Left lung (tissue), 10 donors: Measurements from ENCODE around the gene PDCD2L. TPM values are rescaled to one million over a fixed set of nuclear protein-coding genes. Genes with fewer than 3 reads are reported as not detected.
"Not testable (repeated sequence)": the region's sequence is repeated elsewhere in the genome, so short reads cannot be mapped to it uniquely, and the experiment has no call there.

Experiments used
- ATAC-seq: fragments of 200-7000 bp; cut with Tn5 transposase; one replicate; pipeline ENCODE4 v1.9.1; 2020; ENCODE audit warnings: moderate library complexity
- DNase-seq, 4 donors: peaks; one replicate each; pipeline ENCODE4 v3.0.0-alpha.2; 2013 to 2020
- H3K27ac ChIP-seq, 2 donors: fragments of 200-600 bp; sonication (generic) in 1 of 2; one replicate each; pipeline versions ENCODE4 v1.5.0 to v1.8.0; 2020 to 2021
- H3K27me3 ChIP-seq, 2 donors: fragments of 200-600 bp; sonication (generic) in 1 of 2; one replicate each; pipeline versions ENCODE4 v1.5.0 to v1.8.0; 2020 to 2021
- H3K36me3 ChIP-seq, 2 donors: fragments of 200-600 bp; sonication (generic) in 1 of 2; one replicate each; pipeline versions ENCODE4 v1.5.0 to v1.8.0; 2020 to 2021
- H3K4me1 ChIP-seq, 2 donors: fragments of 200-600 bp; one replicate each; pipeline ENCODE4 v1.8.0; 2021
- H3K4me3 ChIP-seq, 2 donors: fragments of 200-600 bp; sonication (generic) in 1 of 2; one replicate each; pipeline versions ENCODE4 v1.5.0 to v1.8.0; 2020 to 2021; ENCODE audit warnings: mild to moderate bottlenecking in 1 of 2
- H3K9me3 ChIP-seq, 2 donors: fragments of 200-600 bp; sonication (generic) in 1 of 2; one replicate each; pipeline versions ENCODE4 v1.5.0 to v1.8.0; 2020 to 2021
- intact Hi-C, 2 donors: fragments of 100-400 bp; cut with DNase I; formaldehyde crosslinking; loops; one replicate each; pipeline versions ENCODE4 v1.11.2 to v1.14.2; 2022
- polyA plus RNA-seq, 6 donors: library from polyadenylated mRNA; unstranded; fragments of 120-200 nt; gene quantifications; one replicate each; pipeline ENCODE4 v1.2.1, GENCODE V29; 2013; ENCODE audit not compliant: insufficient read length in 6 of 6
- total RNA-seq, 2 donors: library from RNA; stranded (reverse); fragmentation: NEBNext Ultra II Directional; extraction: Animal tissue kit (Norgen Biotek cat#: 25700); gene quantifications; one replicate each; pipeline ENCODE4 v1.2.1, GENCODE V29; 2021
- TF ChIP-seq, protein P1 (sequence below), 2 donors: fragments of 200-600 bp; sonication (generic) in 1 of 2; IDR thresholded peaks; one replicate each; pipeline versions ENCODE4 v1.5.0 to v1.8.0; 2021; ENCODE audit warnings: antibody characterized with exemption in 2 of 2
- donor health status: DM: no; HTN: yes; CAD: no.
- donor health status: DM: no; HTN: no; CAD: no.

Gene PDCD2L
- total and polyA plus RNA-seq, 8 donors: 5.0 to 14.7 (median 12.0) TPM

DNA sequence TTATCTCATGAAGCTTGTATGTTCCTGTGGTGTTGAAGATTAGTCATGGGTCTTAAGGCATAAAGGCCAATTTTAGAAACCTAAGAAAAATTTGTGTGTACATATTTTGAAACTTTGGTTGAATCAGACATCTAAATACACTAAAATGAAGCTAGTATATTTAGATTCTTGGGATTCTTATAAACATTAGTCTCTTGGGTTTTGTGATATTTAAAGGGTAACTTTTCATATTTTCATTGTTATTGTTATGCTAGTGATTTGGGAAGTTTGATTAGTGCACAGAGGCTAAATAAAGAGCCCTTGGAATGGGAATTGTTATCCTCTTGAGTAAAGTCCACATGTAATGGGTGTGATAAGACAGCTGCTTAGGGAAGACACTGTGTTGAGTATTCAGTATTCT lies 48.5 kb downstream of the PDCD2L start:
- ATAC-seq (no peak), DNase-seq (no peak)
- intact Hi-C loops: no loop called here
- Histone ChIP-seq H3K27ac (no peak overlapping the region), H3K9me3 (no peaks in the 10 kb centered on the region), H3K4me1 (no peaks in the 10 kb centered on the region), H3K36me3 (peaks cover 6 to 97% of the 10 kb centered on the region in 2 donors), H3K27me3 (no peaks in the 10 kb centered on the region), H3K4me3 (no peak overlapping the region)
- TF ChIP-seq, protein P1, sequence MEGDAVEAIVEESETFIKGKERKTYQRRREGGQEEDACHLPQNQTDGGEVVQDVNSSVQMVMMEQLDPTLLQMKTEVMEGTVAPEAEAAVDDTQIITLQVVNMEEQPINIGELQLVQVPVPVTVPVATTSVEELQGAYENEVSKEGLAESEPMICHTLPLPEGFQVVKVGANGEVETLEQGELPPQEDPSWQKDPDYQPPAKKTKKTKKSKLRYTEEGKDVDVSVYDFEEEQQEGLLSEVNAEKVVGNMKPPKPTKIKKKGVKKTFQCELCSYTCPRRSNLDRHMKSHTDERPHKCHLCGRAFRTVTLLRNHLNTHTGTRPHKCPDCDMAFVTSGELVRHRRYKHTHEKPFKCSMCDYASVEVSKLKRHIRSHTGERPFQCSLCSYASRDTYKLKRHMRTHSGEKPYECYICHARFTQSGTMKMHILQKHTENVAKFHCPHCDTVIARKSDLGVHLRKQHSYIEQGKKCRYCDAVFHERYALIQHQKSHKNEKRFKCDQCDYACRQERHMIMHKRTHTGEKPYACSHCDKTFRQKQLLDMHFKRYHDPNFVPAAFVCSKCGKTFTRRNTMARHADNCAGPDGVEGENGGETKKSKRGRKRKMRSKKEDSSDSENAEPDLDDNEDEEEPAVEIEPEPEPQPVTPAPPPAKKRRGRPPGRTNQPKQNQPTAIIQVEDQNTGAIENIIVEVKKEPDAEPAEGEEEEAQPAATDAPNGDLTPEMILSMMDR (IDR thresholded peaks at IDR 0.05): no peak

DNA sequence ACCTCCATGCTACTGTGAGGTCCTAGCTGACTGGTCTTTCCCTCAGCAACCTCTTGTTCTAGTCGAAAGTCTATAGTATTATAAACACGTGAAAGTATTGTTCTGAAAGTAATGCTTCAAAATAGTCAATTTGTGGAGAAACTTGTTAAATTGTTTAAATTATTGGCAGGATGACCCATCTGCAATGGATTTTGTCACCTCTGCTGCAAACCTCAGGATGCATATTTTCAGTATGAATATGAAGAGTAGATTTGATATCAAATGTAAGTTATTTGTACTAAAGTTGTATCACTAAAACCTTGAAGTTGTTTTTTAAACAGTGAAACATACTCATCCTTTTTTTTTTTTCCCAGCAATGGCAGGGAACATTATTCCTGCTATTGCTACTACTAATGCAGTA lies 49.9 kb downstream of the PDCD2L start:
- no peaks in the 10 kb centered on the region for H3K9me3 ChIP-seq
- no peak for ATAC-seq
- peaks cover 6 to 95% of the 10 kb centered on the region in 2 donors for H3K36me3 ChIP-seq
- DNase-seq: no peak
- no peak overlapping the region for H3K4me3 ChIP-seq
- TF ChIP-seq, protein P1 (IDR thresholded peaks at IDR 0.05): no peak
- intact Hi-C loops: no loop called here
- no peaks in the 10 kb centered on the region for H3K27me3 ChIP-seq
- no peak overlapping the region for H3K27ac ChIP-seq
- H3K4me1 ChIP-seq: no peaks in the 10 kb centered on the region

DNA sequence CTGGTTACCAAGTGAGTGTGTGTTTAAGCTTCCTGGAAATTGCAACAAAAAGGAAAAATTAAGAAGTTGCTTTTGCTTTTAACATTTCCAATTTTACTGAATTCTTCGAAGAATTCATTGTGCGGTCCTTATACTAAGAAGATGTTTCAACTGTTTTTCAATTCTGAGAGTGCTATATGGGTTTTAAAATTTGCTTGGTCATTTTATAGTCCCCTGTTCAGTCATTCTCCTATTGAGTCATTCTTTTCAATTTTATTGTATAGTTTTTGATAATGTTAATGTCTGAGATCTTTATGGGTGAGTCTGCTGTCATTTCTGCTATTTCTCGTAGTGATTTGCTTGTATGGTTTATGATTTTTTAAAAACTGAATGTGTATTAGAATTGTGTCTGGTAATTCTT lies 50.5 kb downstream of the PDCD2L start:
- TF ChIP-seq, protein P1 (IDR thresholded peaks at IDR 0.05): no peak
- Histone ChIP-seq H3K4me3 (no peak overlapping the region), H3K27ac (no peak overlapping the region), H3K9me3 (no peaks in the 10 kb centered on the region), H3K4me1 (no peaks in the 10 kb centered on the region), H3K27me3 (no peaks in the 10 kb centered on the region), H3K36me3 (peaks cover 6 to 95% of the 10 kb centered on the region in 2 donors)
- DNase-seq: no peak
- intact Hi-C loops: no loop called here
- no peak for ATAC-seq

DNA sequence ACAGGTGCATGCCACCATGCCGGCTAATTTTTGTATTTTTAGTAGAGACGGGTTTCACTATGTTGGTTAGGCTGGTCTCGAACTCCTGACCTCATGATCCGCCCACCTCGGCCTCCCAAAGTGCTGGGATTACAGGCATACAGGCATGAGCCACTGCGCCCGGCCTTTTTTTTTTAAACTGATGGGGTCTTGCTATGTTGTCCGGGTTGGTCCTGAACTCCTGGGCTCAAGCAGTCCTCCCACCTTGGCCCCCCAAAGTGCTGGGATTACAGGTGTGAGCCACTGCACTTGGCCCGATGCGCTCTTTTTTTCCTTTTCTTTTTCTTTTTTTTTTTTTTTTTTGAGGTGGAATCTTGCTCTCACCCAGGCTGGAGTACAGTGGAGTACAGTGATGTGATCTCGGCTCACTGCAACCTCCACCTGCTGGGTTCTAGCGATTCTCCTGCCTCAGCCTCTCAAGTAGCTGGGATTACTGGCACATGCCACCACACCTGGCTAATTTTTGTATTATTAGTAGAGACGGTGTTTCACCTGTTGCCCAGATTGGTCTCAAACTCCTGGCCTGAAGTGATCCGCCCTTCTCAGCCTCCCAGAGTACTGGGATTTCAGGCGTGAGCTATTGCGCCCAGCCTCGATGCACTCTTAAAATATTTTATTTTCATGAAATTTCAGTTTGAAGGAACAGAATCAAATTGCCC lies 51.7 kb downstream of the PDCD2L start:
- H3K36me3 ChIP-seq: peaks cover 6 to 95% of the 10 kb centered on the region in 2 donors
- not testable (repeated sequence) for H3K4me1 ChIP-seq, H3K4me3 ChIP-seq

DNA sequence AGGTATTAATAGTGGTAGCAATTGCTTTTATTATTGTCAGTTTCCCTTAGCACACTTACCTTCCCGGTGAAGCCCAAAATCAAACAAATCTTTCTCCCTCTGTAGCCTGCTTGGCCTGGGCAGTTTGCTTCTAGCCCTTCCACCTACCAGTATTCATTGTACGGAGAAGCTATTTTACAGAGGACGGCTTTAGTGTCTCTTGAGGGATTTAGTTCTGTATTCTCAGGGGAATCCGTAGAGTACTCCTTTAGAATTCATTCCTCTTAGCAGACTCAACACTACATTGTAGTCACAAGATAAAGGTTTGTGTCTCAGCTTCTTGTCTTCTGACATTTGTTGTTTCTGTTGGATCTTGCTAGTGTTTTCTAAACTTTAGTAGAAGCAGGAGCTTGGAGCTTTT lies 53.2 kb downstream of the PDCD2L start:
- Histone ChIP-seq H3K36me3 (peaks cover 6 to 95% of the 10 kb centered on the region in 2 donors), H3K4me1 (peaks cover 0 to 5% of the 10 kb centered on the region in 2 donors), H3K4me3 (no peak overlapping the region), H3K27ac (no peak overlapping the region), H3K27me3 (no peaks in the 10 kb centered on the region), H3K9me3 (no peaks in the 10 kb centered on the region)
- TF ChIP-seq, protein P1 (IDR thresholded peaks at IDR 0.05): no peak
- no peak for DNase-seq
- intact Hi-C loops: no loop called here
- ATAC-seq: no peak

More for the DNA sequence above, 51.7 kb downstream of the PDCD2L start:
- H3K27ac ChIP-seq, H3K27me3 ChIP-seq, H3K9me3 ChIP-seq, DNase-seq, ATAC-seq, intact Hi-C loops: not testable (repeated sequence)

DNA sequence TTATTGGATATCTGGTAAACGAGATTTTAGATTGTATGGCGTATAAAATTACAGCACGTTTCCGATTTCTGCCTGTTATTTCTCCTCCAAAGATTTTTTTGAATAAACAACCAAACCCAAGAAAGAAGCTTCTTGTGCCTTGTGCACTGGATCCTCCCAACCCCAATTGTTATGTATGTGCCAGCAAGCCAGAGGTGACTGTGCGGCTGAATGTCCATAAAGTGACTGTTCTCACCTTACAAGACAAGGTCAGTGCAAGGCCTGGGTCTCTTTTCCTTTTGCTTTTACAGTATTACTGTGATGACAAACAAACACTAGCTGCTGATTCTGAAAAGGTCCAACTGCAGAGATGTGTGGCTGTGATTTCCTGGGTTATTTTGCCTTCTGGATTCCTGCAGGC lies 54.5 kb downstream of the PDCD2L start:
- no peak overlapping the region for H3K4me3 ChIP-seq
- intact Hi-C loops: no loop called here
- no peaks in the 10 kb centered on the region for H3K27me3 ChIP-seq
- H3K27ac ChIP-seq: no peak overlapping the region
- DNase-seq (no peak), ATAC-seq (no peak)
- H3K4me1 ChIP-seq: peaks cover 0 to 5% of the 10 kb centered on the region in 2 donors
- peaks cover 6 to 95% of the 10 kb centered on the region in 2 donors for H3K36me3 ChIP-seq
- no peaks in the 10 kb centered on the region for H3K9me3 ChIP-seq
- TF ChIP-seq, protein P1 (IDR thresholded peaks at IDR 0.05): no peak
